HT1080 (cell line): ENCODE results near the gene KIN. TPM values are rescaled to one million over a fixed set of nuclear protein-coding genes. Genes with fewer than 3 reads are reported as not detected.
"Not testable (repeated sequence)": the region's sequence is repeated elsewhere in the genome, so short reads cannot be mapped to it uniquely, and the experiment has no call there.

Experiments used
- DNase-seq: peaks from one replicate; pipeline ENCODE4 v3.0.0-alpha.2; 2015; ENCODE audit warnings: low read depth
- total RNA-seq: library from RNA; depleted of rRNA; stranded (reverse); fragments of >200 nt; shearing (Covaris generic); gene quantifications from 2 replicates; pipeline ENCODE4 v1.2.3, GENCODE V29; 2014

KIN gene
- total RNA-seq, 1 experiment from 2014 or later, result 11.7 TPM

DNA sequence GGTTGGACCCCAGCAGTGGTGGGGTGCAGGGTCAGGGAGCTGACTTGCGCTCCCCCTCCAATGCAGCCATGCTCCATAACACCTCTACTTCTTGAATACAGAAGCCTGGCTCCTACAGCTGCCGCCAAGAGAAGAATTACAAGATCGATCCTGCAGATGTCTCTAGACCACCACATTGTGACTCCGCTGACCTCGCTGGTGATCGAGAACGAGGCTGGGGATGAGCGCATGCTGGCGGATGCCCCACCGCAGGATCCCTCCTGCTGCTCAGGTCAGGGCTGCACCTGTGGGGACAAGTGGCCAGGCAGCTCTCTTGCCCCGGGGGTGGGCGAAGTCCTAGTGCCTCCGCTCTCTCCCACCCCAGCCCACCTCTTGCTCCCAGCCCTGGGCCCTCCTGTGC, 53.0 kb downstream of the KIN start:
- no peak for DNase-seq

GRCh38 chr10:7722927-7723529, 64.8 kb downstream of the KIN start:
- no peak for DNase-seq

DNA sequence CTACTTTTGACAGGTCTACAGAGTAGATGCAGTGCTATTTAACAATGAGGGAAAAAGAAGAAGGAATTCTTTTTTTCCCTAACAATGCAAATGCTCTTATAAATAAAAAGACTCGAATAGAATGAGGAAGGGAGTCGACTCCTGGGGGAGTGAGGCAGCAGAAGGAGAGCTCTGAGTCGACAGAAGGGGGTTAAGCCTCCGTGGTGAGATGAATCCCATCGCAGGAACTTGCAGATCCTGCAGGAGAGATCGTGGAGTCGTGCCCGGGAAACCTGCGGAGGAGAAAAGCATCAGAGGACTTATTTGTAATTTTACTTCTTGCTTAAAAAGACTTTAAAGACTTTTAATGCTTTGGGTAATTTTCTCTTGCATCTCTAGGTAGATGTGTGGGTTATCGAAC, 67.3 kb downstream of the KIN start:
- DNase-seq, result no peak

- no peak for DNase-seq
Measured at GRCh38 chr10:7718685-7719084, 69.1 kb downstream of the KIN start.

GRCh38 chr10:7717767-7718166, 70.0 kb downstream of the KIN start:
- DNase-seq, result no peak

DNA sequence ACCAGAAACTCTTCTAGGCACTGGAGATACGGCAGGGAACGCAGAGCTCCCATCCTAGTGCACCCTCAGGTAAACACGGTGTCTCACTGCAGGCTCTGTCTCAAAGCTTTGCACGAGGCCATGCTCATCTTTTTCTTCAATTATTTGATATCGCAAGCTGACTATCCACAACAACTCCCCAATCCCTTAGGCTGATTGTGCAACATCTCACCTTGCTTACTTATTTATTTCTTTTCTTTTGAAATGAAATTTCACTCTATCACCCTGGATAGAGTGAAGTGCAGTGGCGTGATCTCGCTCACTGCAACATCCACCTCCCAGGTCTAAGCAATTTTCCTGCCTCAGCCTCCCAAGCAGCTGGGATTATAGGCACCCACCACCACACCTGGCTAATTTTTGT, 72.3 kb downstream of the KIN start:
- DNase-seq, result no peak

GRCh38 chr10:7711075-7711474, 76.7 kb downstream of the KIN start:
- not testable (repeated sequence) for DNase-seq

- DNase-seq, result no peak
Measured at GRCh38 chr10:7710446-7710845, 77.3 kb downstream of the KIN start.

- DNase-seq, result no peak
Measured at GRCh38 chr10:7708832-7709231, 79.0 kb downstream of the KIN start.

- no peak for DNase-seq
Measured at GRCh38 chr10:7707858-7708622, 79.8 kb downstream of the KIN start.

DNA sequence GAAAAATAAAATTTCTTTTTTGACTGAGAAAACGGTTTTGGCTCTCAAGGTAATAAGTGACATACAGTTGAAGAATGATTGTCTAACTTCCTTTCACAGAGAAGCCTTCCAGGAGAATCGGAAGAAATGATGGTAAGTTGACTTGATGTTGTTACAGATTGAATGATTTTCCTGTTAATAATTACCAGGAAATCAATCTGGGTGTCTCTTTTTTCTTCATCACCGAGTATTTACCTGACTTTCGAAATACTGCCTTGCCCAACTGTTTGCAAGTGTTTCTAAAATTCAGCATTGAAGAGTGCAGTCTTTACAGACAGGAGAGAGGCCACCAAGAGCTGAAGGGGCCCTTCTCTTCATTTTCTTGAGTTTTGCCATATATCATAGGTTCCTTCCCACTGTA, 80.7 kb downstream of the KIN start:
- no peak for DNase-seq

DNA sequence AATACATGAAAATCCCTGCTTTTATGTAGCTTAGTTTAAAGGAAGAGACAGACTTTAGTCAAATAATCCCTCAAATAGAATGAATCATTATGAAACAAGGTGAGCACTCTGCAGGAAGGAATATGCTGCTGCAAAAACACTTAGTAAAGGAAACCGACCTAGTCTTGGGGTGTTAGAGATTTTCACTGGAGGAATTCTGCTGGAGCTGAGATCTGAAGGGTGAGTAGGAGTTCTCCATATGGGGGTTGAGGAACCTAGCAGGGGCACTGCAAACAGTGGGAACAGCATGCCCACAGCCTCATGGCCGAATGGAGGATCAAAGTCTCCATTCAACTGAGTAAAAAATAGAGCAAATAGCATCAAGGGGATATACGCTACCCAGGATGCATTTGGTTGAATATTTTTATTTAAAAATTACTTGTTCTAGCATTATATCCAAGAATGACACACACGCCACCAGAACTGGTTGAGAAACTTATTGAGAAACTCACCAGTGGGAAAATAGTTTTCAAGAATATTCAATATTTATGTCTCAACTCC, 81.2 kb downstream of the KIN start:
- no peak for DNase-seq

- no peak for DNase-seq
Measured at GRCh38 chr10:7705341-7705740, 82.5 kb downstream of the KIN start.

DNA sequence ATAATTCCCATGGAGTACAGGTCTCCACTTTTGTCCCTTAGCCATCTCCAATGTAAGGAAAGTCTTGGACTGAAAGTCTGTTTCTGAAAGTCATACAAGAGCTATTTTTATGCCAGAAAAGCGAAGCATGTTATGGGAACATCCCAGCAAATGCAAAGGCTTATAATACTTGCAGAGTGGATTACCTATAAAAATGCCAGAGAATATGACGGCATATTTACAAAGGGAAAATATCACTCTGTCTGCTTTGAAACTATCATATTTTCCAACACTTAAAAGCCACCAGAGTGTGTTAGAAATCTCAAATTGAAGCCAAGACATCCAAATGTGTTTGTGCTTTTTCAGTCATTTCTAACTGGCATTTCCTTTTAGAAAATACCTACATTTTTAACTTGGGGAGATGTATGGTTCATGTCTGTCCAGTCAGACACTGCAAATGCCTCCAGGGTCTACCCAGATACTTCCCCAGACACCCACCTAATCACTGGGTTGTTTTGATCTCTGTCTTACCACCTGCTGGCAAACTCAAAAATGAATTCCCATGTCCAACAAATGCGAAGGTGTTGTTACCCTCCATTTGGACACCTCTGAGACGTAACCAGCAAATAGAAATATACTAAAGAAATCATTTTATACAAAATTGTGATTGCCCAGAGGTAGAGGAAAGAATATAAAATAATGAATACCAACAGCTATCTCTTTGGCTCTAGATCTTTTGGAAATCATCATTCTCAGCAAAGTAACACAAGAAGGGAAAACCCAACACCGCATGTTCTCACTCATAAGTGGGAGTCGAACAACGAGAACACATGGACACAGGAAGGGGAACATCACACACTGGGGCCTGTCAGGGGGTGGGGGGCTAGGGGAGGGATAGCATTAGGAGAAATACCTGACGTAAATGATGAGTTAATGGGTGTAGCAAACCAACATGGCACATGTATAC, 83.4 kb downstream of the KIN start:
- DNase-seq, result no peak

DNA sequence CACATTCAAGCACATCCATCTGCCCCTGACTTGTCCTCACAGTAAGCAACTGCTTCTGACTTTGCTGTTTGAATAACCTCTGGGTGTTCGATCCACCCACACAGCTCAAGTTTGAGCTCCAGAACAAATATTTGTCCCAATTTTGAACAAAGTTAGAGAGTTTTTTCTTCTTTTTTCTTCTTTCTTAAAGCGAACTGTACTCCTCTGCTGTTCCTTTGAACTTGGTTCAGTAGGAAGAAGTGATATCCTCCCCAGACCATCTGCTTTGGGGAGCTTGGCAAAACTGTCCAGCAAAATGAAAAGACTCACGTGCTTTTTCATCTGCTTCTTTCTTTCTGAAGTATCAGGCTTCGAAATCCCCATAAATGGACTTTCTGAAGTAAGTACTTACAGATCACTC, 84.7 kb downstream of the KIN start, which contains the start of gene ITIH2:
Gene ITIH2, plus strand, starts transcription at position 177 of the 400 bp plus-strand sequence. Its CDS starts 119 bp downstream, at position 296.
- DNase-seq, result no peak

DNA sequence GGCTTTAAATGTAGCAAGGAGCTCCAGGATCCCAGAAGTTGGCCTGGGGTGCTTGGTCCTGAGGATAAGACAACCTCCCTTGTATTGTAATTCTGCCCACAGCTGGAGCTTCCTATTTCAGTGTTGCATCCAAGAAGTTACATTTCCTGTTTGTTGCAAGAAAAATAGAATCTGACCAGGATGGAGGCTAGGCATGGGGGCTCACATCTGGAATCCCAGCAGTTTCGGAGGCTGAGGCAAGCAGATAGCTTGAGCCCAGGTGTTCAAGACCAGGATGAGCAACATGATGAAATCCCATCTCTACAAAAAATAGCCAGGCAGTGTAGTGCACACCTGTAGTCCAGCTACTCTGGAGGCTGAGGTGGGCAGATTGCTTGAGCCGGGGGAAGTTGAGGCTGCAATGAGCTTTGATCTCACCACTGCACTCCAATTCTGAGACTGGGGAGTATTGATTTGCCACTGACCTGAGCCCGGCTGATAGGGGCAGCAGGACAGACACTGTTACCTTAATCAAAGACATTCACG, 85.4 kb downstream of the KIN start:
- DNase-seq, result no peak

GRCh38 chr10:7701158-7701742, 86.5 kb downstream of the KIN start:
- no peak for DNase-seq
